HL-60/S4 (cell line): ENCODE data around the gene RASA3.

ENCODE experiments used
- in situ Hi-C: fragments of 300-500 bp; cut with MboI; formaldehyde crosslinking; loops from 2 replicates; pipeline ENCODE4 v1.14.3; 2022; ENCODE audit warnings: low sequenced_read_pairs

Gene RASA3

GRCh38 chr13:114069376-114070097 is 62.9 kb downstream of the RASA3 start:
- in situ Hi-C loops, result no loop called here

GRCh38 chr13:114068656-114069318 is 63.6 kb downstream of the RASA3 start:
- in situ Hi-C loops, result no loop called here

- in situ Hi-C loops, result no loop called here
Observed at GRCh38 chr13:114067886-114068651, 64.4 kb downstream of the RASA3 start.

GRCh38 chr13:114067381-114067885 is 65.0 kb downstream of the RASA3 start:
- in situ Hi-C loops, result no loop called here

- in situ Hi-C loops, result no loop called here
Observed at GRCh38 chr13:114066956-114067355, 65.5 kb downstream of the RASA3 start.

DNA sequence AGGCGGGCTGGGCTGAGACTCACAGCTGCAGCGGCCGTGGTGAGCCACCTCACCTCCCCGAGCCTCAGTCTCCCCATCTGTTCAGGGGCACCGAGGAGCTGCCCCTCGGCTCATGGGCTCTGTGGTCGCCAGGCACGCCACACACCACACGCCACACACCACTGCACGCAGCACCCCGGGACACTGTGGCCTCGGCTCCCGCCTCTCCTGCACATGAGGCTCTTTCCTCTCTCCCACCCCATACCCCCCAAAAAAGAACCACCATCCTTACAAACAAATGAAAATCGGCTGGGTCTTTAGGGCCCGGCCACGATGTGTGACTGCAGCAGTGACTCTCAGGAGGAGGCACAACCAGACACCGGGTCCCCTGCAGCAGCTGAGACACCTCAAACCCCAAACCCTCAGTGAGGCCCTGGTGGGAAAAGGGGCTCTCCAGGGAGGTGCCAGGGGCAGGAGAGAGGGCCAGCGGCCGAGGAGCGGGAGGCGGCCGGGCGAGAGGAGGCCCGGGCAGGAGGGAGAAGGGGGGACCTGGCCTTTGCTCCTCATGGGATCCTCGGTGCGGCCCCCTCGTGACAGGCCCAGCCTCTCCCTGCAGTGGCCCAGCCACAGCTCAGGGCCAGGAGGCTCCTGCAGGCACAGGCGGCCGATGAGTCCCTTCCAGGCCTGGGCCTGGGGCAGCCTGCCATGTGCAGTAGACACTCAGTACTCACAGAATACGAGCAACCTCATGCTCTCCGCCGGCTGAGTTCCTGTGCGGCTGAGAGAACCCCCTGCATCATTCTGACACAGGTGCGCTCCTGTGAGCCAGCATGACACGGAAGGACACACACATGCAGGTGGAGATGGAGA is 66.3 kb downstream of the RASA3 start:
- in situ Hi-C loops, result no loop called here

DNA sequence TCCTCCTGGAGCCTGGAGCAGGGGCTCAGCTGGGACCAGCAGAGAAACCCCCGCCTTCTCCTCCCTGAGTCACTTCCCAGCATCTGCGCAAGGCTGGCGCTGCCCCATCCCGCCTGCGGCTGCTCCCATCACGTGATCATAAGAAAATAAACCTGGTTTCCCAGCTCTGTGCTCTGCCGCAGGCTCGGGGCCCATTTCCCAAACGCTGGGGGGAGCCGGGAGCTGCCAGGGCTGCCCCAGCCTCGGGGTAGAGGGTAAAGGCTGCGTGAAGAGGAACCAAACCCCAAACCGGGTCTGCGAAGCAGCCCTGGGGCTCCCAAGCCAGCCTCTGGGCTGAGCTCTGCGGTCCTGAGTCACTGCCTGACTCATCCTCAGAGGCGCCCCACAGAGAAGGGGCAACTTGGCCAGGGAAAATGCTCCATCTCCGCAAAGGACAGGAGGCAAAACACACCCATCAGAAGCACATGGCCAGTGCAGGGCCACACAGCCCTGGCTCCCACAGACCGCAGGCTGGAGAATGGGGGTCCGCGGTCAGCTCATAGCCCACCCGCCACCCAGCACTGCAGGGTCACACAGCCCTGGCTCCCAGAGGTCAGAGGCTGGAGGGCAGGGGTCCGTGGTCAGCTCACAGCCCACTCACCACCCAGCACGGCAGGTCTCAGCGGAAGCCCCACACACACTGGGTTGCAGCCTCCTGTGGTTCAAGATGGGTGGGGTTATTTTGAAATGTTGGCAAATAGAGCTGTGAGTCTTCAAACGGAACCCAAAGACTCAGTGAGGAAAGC is 67.1 kb downstream of the RASA3 start:
- in situ Hi-C loops, result no loop called here

DNA sequence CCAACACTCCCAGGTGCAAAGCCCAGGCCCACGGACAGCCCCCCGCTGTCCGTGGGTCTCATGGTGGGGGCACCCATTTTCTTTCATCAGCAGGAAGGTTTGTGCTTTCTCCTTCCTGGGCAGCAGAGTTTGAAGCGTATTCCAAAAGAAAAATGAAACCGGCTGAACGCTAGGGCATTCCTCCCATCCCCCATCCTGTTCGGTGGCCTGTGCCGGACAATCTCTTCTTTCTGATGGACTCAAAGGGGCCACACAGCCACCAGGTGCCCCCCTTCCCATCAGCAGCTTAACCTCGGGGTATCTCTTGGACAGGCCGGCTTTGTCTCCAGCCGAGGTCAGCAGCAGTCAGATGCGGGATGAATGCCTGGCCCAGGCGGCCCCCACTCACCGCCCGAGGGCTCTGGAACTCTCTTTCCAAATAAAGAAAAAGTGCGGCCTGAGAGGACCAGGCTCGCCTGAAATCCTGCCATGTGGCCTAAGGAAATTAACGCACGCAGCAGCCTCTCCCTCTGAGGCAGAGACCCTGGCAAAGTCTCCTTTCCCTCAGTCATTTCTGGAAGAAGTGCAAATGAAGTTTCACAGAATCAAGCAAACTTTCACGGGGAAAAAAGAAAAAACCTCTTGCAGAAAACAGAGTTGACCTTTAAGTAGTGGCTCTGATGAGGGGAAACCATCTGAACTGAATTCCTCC is 67.8 kb downstream of the RASA3 start:
- in situ Hi-C loops, result no loop called here

GRCh38 chr13:114063545-114064449 is 68.6 kb downstream of the RASA3 start:
- in situ Hi-C loops, result no loop called here

DNA sequence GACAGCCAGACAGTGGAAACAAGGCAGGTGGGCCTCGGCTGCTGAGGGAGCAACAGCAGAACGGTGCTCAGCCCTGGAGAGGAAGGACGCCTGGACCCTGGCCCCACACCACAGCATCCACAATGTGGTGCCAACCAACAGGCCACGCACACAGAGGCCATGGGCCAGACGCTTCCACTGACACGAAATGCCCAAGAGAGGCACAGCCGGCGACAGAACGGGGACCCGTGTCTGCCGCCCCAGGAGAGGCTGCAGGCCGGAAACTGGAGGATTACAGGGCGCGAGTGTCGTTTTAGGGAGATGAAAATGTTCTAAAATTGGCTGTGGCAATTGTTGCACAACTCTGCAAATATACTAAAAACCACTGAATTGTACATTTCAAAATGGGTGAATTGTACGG is 69.7 kb downstream of the RASA3 start:
- in situ Hi-C loops, result no loop called here

GRCh38 chr13:114062341-114062740 is 70.1 kb downstream of the RASA3 start:
- in situ Hi-C loops, result no loop called here

GRCh38 chr13:114061744-114062143 is 70.7 kb downstream of the RASA3 start:
- in situ Hi-C loops, result no loop called here

DNA sequence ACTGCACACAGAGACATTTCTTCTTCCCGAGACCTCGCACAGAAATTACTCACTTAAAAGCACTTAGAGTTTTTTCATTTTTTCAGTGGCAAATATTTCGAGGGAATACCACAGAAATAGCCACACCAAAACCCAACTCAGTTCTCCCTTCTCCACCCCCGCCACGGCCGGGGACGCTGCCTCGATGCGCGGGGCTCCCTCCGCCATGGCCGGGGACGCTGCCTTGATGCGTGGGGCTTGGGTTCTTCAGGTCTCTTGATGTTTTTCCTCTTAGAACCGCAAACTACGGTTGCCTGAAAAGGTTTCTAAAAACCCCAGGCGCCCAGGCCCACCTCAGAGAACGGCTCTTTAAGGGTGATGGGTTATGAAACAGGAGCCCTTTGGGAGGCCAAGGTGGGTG is 71.4 kb downstream of the RASA3 start:
- in situ Hi-C loops, result no loop called here

DNA sequence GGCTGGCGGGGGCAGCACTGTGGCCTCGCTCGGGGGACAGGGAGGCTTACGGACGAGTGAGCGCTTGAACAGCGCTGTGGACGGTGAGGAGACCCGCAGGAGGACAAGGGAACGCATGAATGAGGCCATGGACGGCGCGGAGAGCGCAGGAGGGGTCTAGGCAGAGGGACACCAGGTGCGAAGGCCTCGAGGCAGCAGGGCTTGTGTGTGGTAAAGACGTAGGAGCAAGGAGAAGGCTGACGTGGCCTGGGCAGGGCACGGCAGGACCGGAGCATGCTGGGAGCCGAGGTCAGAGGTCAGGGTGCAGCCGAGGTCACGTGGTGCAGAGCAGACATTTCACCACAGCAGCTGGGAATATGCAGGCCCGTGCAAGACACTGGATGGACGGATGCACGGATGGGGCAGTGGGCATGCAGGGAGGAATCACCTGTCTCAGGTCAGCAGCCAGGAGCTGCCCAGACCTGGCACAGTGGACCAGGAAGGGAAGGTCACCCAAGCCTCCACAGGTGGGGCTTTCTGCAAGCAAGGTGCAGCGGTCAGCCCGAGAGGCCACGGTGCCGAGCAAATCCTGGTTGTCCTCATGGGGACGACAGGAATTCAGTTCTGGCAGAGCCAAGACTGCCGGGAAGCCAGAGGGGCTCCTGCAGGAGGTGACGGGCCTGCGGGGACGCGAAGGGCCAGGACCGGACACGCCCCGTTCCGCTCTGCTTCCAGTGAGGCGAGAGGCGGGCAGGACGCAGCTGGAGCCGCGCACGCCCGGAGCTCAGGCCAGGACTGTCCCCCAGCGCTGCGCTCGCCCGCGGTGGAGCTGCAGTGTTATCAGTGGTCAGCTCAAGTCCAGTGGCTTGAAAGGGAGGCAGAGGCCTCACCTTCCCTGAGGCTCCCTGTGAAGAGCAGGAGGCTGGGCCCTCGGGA is 72.2 kb downstream of the RASA3 start:
- in situ Hi-C loops, result no loop called here

DNA sequence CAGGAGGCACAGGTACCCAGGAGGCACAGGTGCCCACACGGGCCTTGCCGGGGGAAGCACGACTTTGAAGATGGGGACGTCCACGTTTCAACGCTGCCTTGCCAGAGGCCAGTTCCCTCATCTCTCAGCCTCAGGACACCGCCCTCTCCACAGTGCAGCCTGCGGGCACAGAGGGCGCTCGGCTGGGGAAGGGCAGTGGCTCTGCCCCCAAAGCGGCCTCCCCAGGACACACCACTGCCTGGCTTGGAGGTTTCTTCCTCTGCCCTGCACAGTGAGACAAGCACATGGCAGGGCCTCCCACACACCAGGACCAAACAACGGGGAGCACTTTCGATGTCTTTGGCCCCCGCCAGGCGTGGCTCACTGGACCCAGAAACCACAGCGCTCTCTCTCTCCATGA is 73.0 kb downstream of the RASA3 start:
- in situ Hi-C loops, result no loop called here

DNA sequence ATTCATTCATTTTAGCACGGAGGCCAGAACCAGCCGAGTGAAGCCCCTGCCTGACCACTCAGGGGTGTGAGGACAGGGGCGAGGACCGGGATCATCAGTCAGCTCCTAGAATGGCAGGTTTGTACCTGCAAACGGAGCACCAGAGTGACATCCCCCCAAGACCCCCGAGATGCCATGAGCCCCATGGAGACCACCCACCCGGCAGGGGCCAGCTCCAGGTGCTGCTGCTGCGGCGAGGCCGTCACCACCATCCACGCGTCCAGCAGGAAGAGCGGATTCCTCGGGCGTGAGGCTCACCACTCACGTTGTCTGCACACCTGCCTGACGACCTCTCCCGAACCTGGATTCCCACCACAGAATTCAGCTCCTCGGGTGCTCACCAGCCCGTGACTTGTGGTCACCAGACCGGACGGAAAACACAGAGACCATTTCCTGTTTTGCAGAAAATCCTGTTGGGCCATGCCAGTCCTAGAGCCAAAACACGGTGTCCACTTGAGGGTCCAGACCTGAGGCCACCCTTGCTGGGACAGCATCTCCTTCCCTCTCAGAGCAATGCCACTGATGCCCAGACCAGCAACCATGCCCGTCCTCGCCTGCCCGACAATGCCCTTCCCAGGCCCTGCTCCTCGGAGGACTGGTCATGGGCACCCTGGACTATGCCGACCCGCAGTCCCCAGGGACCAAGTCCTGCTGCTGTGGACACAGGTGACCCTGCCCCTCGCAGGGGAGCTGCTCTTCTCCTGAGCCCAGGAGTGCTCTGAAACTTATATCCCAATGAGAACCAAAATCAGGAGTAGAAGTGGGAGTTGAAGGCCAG is 74.2 kb downstream of the RASA3 start:
- in situ Hi-C loops, result no loop called here
